GM19328 (cell line): ENCODE data around the gene EML6.

ENCODE experiments used
- ATAC-seq: cut with Tn5 transposase; IDR thresholded peaks from one replicate; pipeline ENCODE4 v1.9.1; 2021; ENCODE audit warnings: mild to moderate bottlenecking, moderate library complexity; ENCODE audit not compliant: unreplicated experiment

Gene EML6

DNA sequence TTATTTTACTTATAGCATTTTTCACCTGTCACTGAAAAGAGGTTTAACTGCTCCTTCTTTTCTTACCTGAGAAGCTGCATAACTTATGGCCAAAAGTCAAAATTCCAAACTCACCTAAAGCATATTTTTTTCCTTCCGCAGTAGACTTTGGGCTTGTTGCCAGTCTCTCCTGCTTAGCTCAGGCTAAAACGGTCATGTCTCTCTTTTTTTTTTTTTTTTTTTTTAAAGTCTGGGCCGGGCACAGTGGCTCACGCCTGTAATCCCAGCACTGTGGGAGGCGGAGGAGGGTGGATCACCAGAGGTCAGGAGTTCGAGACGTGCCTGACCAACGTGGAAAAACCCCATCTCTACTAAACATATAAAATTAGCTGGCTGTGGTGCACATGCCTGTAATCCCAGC, 213.3 kb downstream of the EML6 start:
- no peak for ATAC-seq

- no peak for ATAC-seq
Measured at GRCh38 chr2:54939446-54940118, 216.1 kb downstream of the EML6 start.

DNA sequence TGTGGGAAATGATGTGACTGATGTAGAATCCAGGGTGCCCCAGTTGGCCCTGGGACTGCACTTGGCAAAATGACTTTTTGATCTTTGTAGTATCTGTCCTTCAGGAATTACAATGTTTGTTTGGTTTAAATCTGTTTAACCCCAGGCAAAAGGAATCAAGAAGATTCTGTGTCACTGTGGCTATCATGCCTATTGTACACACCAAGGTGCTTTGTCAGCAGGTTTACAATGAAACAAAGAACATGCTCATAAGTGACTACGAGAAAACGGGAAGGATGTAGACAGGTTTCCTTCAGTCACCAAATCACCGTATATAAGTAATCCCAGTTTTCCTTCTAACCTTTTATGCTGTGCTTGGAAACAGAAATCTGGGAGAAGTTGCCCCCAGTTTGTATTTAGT, 217.3 kb downstream of the EML6 start:
- no peak for ATAC-seq

DNA sequence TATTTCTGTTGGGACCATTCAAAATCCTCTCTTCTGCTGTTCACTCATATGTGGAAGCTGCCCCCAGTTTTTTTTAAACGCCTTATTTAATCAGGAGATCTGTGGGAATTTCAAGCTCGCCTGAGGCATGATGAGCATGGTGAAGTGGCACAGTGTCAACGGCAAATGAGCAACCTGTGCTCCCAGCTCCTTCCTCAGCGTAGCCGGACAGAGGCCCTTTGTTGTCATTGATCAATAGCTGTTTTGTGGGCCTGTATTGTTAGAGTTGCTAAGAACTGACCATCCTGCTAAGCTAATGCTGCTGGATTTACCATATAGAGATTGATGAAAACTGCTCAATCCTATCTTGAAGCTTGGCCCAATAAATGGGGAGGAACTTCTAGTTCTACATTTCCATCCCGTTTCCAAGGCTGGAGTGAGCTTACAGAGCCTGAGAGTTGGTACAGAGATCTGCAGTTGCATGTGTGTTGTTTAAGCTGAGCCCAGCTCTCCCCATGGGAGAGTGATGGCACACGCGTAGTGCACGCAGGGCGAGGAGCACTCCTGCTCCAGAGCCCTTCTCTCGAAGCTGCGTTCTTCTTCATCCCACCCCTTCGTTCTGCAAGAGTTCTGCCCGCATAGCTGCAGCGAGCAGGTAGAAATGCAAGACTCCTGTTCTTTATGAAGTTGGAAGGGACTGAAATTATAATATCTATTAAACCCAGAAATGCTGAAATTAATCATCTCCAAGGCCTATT, 218.0 kb downstream of the EML6 start:
- no peak for ATAC-seq

DNA sequence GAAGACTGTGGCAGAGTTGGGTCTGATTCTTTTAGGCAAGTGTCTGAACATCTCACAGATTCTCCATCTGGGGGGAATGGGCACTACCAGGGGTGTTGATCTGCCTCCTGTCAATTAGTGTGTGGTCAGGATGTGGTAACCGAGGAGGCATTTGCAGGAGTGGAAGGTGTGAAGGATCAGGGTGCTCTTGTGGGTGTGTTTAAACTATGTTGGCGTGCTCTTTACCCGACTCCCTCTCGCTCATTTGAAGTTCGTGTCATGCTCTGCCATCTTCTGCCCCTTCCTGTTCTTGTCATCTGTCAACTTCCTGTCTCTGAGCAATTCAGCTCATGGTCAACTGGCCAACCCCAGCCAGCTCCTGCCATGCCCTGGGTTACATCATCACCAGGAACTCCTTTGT, 218.9 kb downstream of the EML6 start:
- ATAC-seq = no peak

GRCh38 chr2:54944724-54945326, 221.4 kb downstream of the EML6 start:
- ATAC-seq = no peak

GRCh38 chr2:54945391-54946219, 222.1 kb downstream of the EML6 start:
- ATAC-seq = no peak

- ATAC-seq = no peak
Measured at GRCh38 chr2:54946220-54946805, 222.9 kb downstream of the EML6 start.

DNA sequence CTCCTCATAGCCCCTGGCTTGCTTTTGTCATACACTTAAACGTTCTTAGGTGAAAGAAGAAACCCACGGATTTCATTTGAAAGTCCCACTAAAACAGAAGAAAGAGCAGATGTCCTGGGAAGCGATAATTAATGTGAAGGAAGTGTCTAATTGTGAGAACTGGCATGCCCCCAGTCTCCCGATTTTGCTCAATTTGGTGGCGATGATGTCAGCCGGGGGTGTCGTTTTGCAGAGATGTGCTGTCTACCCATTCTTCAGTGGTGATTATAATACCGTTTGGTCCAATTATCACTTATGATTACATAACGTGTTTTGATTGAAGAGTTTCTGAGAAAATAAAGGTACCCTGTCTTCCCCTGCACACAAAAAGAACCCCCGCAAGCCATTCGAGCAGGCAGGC, 223.7 kb downstream of the EML6 start:
- no peak for ATAC-seq

DNA sequence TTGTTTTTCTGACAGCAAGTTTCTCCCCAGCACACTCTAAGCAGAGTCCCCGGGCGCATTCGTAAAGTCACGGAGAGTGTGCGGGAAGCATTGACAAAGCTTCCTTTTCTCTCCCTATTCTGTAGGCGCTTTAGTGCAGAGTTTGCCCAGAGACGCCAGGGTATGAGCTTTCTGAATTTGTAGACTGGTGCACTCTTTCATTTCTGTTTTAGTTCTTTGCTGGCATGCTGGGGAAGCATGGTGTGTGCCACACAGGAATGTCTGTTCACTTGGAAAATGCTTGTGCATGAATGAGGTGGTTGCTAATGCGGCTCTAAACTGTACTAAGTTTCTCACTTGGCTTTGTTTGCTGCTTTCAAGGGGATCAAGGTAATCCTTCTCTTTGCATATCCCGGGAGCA, 224.2 kb downstream of the EML6 start:
- ATAC-seq = no peak

- ATAC-seq = no peak
Measured at GRCh38 chr2:54948120-54948519, 224.7 kb downstream of the EML6 start.

DNA sequence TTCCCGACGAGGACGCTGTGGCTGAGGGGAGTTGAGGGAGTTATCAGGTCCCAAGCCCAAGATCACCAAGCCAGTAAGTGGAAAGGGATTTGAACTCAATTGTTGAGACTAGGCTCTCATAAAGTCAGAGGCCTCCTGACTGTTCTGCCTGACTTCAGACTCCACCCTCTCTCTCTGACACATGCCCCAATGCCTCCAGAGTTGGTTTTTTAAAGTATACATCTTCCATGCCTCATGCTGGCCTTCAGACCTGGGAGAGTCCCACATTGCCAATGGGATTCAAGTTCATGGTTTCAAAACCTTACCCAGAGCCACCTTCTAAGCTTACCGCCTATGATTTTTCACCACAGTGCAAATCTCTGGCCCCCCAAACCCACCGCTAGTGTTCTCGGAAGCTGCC, 226.0 kb downstream of the EML6 start:
- ATAC-seq = no peak

- no peak for ATAC-seq
Measured at GRCh38 chr2:54950811-54951210, 227.3 kb downstream of the EML6 start.

GRCh38 chr2:54952425-54952824, 229.0 kb downstream of the EML6 start:
- ATAC-seq = no peak

- no peak for ATAC-seq
Measured at GRCh38 chr2:54952978-54953456, 229.6 kb downstream of the EML6 start.

DNA sequence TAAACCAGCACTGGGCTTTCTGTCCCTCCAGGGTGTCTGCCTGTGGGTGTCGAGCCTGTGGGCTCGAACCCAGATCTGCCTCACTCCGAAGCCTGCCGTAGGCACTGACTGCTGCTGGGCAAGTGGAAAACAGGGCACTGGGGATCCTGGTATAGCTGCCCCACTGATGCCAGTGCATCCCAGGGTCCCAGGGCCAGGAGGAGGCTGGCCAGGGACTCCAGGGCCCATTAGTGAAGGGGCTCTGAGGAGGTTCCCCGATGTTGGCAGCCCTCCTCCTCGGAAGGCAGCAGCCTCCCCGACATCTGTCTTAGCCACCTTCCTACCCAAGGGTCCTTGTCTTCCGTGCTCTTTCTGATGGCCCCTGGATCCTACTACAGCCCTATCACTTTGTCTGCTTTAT, 230.7 kb downstream of the EML6 start:
- no peak for ATAC-seq

GRCh38 chr2:54954705-54955357, 231.4 kb downstream of the EML6 start:
- ATAC-seq = no peak

- ATAC-seq = no peak
Measured at GRCh38 chr2:54955358-54956110, 232.1 kb downstream of the EML6 start.

DNA sequence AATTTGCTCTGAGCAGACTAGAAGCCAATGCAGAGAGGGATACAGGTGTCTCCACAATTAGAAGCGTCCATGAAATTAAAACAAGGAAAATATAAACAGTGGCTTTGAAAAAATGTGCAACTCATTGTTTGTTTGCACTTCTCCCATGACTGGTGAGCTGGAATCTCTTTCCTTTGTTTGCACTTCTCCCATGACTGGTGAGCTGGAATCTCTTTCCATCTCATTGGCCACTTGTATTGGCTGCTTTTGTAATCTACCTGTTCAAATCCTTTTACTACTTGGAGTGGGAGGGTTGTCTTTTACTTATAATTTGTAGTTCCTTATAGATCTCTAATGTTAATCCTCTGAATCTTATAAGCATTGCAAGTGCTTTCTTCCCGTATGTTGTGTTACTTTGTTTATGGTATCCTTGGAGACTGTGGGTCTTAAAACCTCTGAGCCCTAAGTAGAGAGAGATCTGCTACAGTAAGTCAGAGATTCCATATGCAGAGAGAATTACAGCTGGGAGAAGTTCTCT, 232.7 kb downstream of the EML6 start:
- no peak for ATAC-seq
